ENCODE data around the gene PMCH.
"Not testable (repeated sequence)": the region's sequence is repeated elsewhere in the genome, so short reads cannot be mapped to it uniquely, and the experiment has no call there.

The PMCH gene

GRCh38 chr12:102155206-102155605 is 42.4 kb downstream of the PMCH start:
- not testable (repeated sequence) for FAIRE-seq; DNase-seq (ENCODE audit: extremely low spot score, insufficient read length, low read depth)

- FAIRE-seq; DNase-seq (ENCODE audit: extremely low spot score, insufficient read length, low read depth): not testable (repeated sequence)
Measured at GRCh38 chr12:102147062-102147587, 50.5 kb downstream of the PMCH start.
